SK-N-SH treated with all-trans-retinoic acid at 6 μM for 48 hours (cell line): Measurements from ENCODE around the gene PRSS1.

Experiments used
- ATAC-seq: fragments of 200-7000 bp; cut with Tn5 transposase; 3 replicates; pipeline ENCODE4 v1.9.1; 2020; ENCODE audit warnings: mild to moderate bottlenecking, moderate library complexity
- ARNTL ChIP-seq: fragments of 450-650 bp; formaldehyde crosslinking; IDR thresholded peaks from 2 replicates; pipeline ENCODE4 v1.5.0; 2020; ENCODE audit warnings: low read depth, mild to moderate bottlenecking, moderate library complexity, borderline replicate concordance
- BACH2 ChIP-seq: fragments of 250-450 bp; sonication (Bioruptor Pico); IDR thresholded peaks from 2 replicates; pipeline ENCODE4 v1.9.0; 2021; ENCODE audit warnings: mild to moderate bottlenecking, borderline replicate concordance
- CSDC2 ChIP-seq: fragments of 250-450 bp; sonication (Bioruptor Pico); IDR thresholded peaks from 2 replicates; pipeline ENCODE4 v1.5.0; 2020; ENCODE audit warnings: mild to moderate bottlenecking, moderate library complexity
- ESRRG ChIP-seq: fragments of 250-450 bp; sonication (Bioruptor Pico); IDR thresholded peaks from 2 replicates; pipeline ENCODE4 v1.6.1; 2021; ENCODE audit warnings: mild to moderate bottlenecking
- GLIS3 ChIP-seq: fragments of 250-450 bp; sonication (Bioruptor Pico); IDR thresholded peaks from 2 replicates; pipeline ENCODE4 v1.5.0; 2020; ENCODE audit warnings: mild to moderate bottlenecking, moderate library complexity
- ISL1 ChIP-seq: fragments of 250-450 bp; sonication (Bioruptor Pico); IDR thresholded peaks from 2 replicates; pipeline ENCODE4 v2.1.2; 2022; ENCODE audit warnings: mild to moderate bottlenecking, moderate library complexity
- RARB ChIP-seq: fragments of 250-450 bp; sonication (Bioruptor Pico); IDR thresholded peaks from 2 replicates; pipeline ENCODE4 v1.8.0; 2021; ENCODE audit warnings: mild to moderate bottlenecking, moderate library complexity
- ZC3H10 ChIP-seq: fragments of 250-450 bp; sonication (Bioruptor Pico); IDR thresholded peaks from 2 replicates; pipeline ENCODE4 v1.5.1; 2021; ENCODE audit warnings: mild to moderate bottlenecking, moderate library complexity
- ZFP30 ChIP-seq: fragments of 450-650 bp; formaldehyde crosslinking; IDR thresholded peaks from 2 replicates; pipeline ENCODE4 v1.5.0; 2022; ENCODE audit warnings: mild to moderate bottlenecking, moderate library complexity
- ZNF565 ChIP-seq: fragments of 450-650 bp; formaldehyde crosslinking; conservative IDR thresholded peaks from 2 replicates; pipeline ENCODE4 v1.5.0; 2020; ENCODE audit warnings: low read depth, mild to moderate bottlenecking, moderate library complexity
- ZNF70 ChIP-seq: fragments of 450-650 bp; formaldehyde crosslinking; IDR thresholded peaks from 2 replicates; pipeline ENCODE4 v1.5.0; 2020; ENCODE audit warnings: mild to moderate bottlenecking, moderate library complexity
- TF ChIP-seq, protein P1 (sequence below): fragments of 250-450 bp; sonication (Bioruptor Pico); IDR thresholded peaks from 2 replicates; pipeline ENCODE4 v1.8.0; 2021; ENCODE audit warnings: low read depth, mild to moderate bottlenecking, moderate library complexity, borderline replicate concordance
- TF ChIP-seq, protein P2 (sequence below): fragments of 250-450 bp; sonication (Bioruptor Pico); IDR thresholded peaks from 2 replicates; pipeline ENCODE4 v1.8.0; 2020; ENCODE audit warnings: mild to moderate bottlenecking, moderate library complexity, borderline replicate concordance
- TF ChIP-seq, protein P3 (sequence below): fragments of 250-450 bp; sonication (Bioruptor Pico); IDR thresholded peaks from 2 replicates; pipeline ENCODE4 v1.5.1; 2021; ENCODE audit warnings: mild to moderate bottlenecking, moderate library complexity
- TF ChIP-seq, protein P4 (sequence below): fragments of 250-450 bp; sonication (Bioruptor Pico); IDR thresholded peaks from 2 replicates; pipeline ENCODE4 v1.5.0; 2020; ENCODE audit warnings: mild to moderate bottlenecking, moderate library complexity
- TF ChIP-seq, protein P5 (sequence below): fragments of 250-450 bp; sonication (Bioruptor Pico); IDR thresholded peaks from 2 replicates; pipeline ENCODE4 v1.5.1; 2020; ENCODE audit warnings: low read depth, mild to moderate bottlenecking, moderate library complexity

Gene PRSS1

DNA sequence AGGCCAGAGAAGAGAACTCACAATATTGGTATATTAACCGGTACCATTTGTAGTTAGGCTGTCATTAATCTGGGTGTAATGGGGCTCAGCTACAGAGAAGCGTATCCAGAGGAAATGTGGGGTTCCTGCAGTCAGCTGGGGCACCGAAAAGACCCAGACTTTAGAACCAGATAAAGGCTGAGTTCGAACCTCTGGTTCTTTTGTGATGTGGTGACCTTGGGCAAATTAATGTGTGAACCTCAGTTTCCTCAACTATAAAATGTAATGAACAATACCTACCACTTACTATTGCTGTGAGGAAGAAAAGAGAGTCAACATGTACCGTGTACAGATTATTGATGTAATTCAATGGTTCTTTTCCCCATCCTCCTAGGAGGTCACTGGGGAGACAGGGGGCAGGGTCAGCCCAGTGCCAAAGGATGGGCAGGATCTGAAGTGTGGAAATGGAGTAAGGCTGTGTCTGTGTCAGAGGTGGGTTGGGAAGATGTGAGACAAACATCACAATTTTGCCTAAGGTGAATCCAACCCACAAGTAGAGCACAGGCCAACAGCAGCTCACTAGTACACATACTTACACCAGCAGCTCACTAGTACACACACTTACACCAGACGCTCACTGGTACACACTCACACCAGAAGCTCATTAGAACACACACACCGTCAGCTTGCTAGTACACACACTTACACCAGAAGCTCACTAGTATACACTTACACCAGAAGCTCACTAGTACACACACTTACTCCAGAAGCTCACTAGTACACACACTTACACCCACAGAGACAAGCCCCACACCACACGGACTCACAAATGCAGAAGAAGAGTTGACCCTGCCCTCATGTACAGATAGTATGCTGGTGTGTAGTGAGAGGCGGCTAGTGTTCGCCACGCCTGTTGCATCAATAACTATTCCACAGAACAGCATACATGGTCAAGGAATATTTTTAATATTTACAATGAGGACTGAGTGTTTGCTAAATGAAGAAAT lies 49.5 kb downstream of the PRSS1 start:
- no peak for TF ChIP-seq GLIS3 (CRISPR knock-in tag)
- ATAC-seq: no peak

DNA sequence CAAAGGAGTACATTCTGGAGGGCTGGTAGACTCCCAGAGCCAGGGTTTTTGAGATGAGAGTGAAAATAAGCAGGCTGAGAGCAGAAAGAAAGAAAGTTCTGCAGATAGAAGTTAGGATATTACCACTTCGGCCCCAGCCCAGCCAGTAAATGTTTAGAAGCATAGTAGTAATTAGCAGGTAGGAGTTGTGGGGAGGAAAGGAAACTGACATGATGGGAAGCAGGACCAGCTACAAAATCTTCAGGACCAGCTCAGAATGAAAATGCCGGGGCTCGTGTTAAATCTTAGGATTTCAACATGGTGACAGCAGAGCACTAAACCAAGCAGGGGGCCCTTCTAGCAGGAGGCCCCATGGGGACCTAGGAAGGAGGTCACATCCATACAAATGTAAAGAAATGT lies 50.2 kb downstream of the PRSS1 start:
- no peak for ATAC-seq

DNA sequence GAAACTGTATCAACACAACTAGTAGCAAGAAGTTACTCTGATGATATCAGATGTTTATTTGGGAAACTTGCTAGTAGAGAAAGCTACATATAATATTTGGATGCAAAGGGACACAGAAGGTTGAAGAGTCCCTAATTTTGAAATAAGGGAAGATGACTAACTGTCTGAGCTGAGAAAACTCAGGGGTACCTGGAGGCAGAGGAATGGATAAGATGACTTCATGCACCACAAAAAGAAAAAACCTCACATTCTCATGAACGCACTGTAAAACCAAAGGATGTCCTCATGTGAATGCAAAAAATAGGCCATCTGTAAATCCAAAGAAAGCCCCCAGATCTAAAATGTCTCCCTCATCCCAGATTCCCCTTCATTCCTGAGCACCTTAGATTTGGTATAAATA lies 50.8 kb downstream of the PRSS1 start:
- TF ChIP-seq ZNF70 (CRISPR knock-in tag): no peak
- no peak for TF ChIP-seq ZFP30 (CRISPR knock-in tag)
- TF ChIP-seq, protein P1, sequence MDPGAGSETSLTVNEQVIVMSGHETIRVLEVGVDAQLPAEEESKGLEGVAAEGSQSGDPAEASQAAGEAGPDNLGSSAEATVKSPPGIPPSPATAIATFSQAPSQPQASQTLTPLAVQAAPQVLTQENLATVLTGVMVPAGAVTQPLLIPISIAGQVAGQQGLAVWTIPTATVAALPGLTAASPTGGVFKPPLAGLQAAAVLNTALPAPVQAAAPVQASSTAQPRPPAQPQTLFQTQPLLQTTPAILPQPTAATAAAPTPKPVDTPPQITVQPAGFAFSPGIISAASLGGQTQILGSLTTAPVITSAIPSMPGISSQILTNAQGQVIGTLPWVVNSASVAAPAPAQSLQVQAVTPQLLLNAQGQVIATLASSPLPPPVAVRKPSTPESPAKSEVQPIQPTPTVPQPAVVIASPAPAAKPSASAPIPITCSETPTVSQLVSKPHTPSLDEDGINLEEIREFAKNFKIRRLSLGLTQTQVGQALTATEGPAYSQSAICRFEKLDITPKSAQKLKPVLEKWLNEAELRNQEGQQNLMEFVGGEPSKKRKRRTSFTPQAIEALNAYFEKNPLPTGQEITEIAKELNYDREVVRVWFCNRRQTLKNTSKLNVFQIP: no peak
- TF ChIP-seq, protein P2, sequence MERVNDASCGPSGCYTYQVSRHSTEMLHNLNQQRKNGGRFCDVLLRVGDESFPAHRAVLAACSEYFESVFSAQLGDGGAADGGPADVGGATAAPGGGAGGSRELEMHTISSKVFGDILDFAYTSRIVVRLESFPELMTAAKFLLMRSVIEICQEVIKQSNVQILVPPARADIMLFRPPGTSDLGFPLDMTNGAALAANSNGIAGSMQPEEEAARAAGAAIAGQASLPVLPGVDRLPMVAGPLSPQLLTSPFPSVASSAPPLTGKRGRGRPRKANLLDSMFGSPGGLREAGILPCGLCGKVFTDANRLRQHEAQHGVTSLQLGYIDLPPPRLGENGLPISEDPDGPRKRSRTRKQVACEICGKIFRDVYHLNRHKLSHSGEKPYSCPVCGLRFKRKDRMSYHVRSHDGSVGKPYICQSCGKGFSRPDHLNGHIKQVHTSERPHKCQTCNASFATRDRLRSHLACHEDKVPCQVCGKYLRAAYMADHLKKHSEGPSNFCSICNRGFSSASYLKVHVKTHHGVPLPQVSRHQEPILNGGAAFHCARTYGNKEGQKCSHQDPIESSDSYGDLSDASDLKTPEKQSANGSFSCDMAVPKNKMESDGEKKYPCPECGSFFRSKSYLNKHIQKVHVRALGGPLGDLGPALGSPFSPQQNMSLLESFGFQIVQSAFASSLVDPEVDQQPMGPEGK (CRISPR knock-in tag): no peak
- TF ChIP-seq ISL1: no peak
- no peak for TF ChIP-seq BACH2 (CRISPR knock-in tag)
- TF ChIP-seq ZC3H10 (CRISPR knock-in tag): no peak
- TF ChIP-seq RARB (CRISPR knock-in tag): no peak
- TF ChIP-seq CSDC2: no peak
- no peak for TF ChIP-seq ESRRG (CRISPR knock-in tag)
- TF ChIP-seq ZNF565: no peak
- TF ChIP-seq, protein P3, sequence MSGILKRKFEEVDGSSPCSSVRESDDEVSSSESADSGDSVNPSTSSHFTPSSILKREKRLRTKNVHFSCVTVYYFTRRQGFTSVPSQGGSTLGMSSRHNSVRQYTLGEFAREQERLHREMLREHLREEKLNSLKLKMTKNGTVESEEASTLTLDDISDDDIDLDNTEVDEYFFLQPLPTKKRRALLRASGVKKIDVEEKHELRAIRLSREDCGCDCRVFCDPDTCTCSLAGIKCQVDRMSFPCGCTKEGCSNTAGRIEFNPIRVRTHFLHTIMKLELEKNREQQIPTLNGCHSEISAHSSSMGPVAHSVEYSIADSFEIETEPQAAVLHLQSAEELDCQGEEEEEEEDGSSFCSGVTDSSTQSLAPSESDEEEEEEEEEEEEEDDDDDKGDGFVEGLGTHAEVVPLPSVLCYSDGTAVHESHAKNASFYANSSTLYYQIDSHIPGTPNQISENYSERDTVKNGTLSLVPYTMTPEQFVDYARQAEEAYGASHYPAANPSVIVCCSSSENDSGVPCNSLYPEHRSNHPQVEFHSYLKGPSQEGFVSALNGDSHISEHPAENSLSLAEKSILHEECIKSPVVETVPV (CRISPR knock-in tag): no peak
- ATAC-seq: no peak

More for the DNA sequence above, 50.2 kb downstream of the PRSS1 start:
- TF ChIP-seq, protein P4, sequence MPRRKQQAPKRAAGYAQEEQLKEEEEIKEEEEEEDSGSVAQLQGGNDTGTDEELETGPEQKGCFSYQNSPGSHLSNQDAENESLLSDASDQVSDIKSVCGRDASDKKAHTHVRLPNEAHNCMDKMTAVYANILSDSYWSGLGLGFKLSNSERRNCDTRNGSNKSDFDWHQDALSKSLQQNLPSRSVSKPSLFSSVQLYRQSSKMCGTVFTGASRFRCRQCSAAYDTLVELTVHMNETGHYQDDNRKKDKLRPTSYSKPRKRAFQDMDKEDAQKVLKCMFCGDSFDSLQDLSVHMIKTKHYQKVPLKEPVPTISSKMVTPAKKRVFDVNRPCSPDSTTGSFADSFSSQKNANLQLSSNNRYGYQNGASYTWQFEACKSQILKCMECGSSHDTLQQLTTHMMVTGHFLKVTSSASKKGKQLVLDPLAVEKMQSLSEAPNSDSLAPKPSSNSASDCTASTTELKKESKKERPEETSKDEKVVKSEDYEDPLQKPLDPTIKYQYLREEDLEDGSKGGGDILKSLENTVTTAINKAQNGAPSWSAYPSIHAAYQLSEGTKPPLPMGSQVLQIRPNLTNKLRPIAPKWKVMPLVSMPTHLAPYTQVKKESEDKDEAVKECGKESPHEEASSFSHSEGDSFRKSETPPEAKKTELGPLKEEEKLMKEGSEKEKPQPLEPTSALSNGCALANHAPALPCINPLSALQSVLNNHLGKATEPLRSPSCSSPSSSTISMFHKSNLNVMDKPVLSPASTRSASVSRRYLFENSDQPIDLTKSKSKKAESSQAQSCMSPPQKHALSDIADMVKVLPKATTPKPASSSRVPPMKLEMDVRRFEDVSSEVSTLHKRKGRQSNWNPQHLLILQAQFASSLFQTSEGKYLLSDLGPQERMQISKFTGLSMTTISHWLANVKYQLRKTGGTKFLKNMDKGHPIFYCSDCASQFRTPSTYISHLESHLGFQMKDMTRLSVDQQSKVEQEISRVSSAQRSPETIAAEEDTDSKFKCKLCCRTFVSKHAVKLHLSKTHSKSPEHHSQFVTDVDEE (CRISPR knock-in tag): no peak
- no peak for TF ChIP-seq RARB (CRISPR knock-in tag)
- TF ChIP-seq, protein P5, sequence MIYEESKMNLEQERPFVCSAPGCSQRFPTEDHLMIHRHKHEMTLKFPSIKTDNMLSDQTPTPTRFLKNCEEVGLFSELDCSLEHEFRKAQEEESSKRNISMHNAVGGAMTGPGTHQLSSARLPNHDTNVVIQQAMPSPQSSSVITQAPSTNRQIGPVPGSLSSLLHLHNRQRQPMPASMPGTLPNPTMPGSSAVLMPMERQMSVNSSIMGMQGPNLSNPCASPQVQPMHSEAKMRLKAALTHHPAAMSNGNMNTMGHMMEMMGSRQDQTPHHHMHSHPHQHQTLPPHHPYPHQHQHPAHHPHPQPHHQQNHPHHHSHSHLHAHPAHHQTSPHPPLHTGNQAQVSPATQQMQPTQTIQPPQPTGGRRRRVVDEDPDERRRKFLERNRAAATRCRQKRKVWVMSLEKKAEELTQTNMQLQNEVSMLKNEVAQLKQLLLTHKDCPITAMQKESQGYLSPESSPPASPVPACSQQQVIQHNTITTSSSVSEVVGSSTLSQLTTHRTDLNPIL (CRISPR knock-in tag): no peak

DNA sequence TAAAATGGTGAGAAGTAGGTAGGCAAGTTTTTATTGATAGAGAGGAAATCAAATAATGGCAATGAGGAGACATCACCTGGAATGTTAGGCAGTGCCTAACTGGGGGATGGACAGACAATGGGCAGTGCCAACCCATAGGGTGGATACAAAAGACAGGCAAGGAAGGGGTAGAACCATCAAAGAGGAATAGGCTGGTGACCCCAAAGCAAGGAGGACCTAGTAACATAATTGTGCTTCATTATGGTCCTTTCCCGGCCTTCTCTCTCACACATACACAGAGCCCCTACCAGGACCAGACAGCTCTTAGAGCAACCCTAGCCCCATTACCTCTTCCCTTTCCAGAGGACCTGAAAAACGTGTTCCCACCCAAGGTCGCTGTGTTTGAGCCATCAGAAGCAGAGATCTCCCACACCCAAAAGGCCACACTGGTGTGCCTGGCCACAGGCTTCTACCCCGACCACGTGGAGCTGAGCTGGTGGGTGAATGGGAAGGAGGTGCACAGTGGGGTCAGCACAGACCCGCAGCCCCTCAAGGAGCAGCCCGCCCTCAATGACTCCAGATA lies 51.5 kb downstream of the PRSS1 start:
- TF ChIP-seq ARNTL: no peak
- no peak for TF ChIP-seq ZC3H10 (CRISPR knock-in tag)
- TF ChIP-seq, protein P5 (CRISPR knock-in tag): no peak
- TF ChIP-seq, protein P3 (CRISPR knock-in tag): no peak
- no peak for TF ChIP-seq GLIS3 (CRISPR knock-in tag)

More for the DNA sequence above, 51.5 kb downstream of the PRSS1 start:
- ATAC-seq: no peak
